ENCODE data around the gene EIF3C.
"Not testable (repeated sequence)": the region's sequence is repeated elsewhere in the genome, so short reads cannot be mapped to it uniquely, and the experiment has no call there.

GRCh38 chr16:28688327-28688952, 22.8 kb upstream of the EIF3C start:
- TF ChIP-seq CTCF, POLR2A (IDR thresholded peaks at IDR 0.05): not testable (repeated sequence)
